GM08714 (cell line): ENCODE data around the gene PALLD.

ENCODE experiments used
- H3K4me3 ChIP-seq: fragments of 200-500 bp; sonication (Bioruptor generic); 2 replicates; pipeline ENCODE4 v1.5.1; 2014; ENCODE audit warnings: mild to moderate bottlenecking, low read length, inconsistent platforms
- ZNF274 ChIP-seq: IDR thresholded peaks from 2 replicates; pipeline ENCODE4 v1.6.1; 2012; ENCODE audit warnings: mild to moderate bottlenecking, low read depth, low read length

PALLD gene

DNA sequence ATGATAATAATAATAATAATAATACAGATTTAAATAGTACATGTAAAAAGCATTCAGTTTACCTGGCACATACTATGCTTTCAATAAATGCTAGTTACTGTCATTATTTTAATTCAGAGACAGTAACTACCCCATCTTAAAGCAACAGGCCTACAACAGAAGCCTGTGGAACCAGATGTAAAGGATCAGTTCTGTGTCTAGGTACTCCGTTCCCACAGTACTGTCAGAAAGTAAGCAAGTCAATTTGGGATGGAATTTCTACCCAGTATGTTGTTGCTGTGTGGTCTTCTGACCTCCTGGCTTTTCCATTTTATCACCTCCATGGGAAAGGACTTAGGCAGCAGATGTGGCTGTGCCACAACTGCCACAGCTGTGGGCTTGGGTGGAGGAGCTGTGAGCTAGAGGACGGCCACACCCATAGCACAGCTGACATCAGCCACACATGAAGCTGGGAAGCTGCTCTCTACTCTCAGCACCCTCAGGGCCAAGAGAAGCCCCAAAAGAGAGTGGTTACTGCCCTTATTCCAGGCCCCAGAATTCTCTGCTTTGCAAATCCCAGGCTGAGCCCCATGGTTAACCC lies 410.4 kb downstream of the PALLD start:
- TF ChIP-seq ZNF274 = no peak
- H3K4me3 ChIP-seq = no peak overlapping the region

DNA sequence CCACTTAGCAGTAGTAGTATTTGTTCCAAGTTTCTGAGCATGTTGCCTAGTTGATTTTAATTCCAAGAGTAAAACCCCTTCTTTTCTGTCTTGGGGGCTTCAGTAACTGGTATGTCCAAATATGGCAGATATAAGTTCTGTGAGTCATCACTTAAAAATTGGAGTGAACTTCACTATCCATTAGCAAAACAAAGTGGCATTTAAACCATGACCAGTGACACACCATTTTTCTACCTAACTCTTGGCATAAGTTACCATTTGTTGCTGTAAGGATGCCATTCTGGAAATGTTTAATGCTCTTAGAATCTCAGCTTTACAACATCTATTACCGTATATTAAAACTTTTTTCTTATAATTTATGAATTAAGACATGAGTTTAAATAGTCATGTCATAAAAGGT lies 411.2 kb downstream of the PALLD start:
- TF ChIP-seq ZNF274 = no peak

DNA sequence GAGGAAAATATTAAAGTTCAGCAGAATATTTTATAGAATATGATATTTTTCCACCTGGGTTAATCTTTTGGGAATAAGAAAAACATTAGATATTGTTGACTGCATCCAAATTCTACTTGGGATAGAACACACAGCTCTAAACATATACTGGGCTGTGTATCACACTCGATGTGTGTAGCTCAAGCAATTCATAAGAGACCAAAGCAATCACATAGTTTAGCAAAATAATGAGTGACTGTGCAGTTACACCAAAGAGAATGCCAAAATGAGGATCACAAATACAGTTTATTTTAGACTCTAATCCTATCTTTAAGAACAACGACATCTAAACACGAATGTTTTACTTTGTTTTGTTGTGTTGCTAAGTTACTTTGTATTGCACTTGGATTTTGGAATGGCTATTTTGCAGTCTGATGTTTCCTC lies 412.0 kb downstream of the PALLD start:
- no peak overlapping the region for H3K4me3 ChIP-seq
- TF ChIP-seq ZNF274 = no peak

More for the DNA sequence above, 411.2 kb downstream of the PALLD start:
- H3K4me3 ChIP-seq = no peak overlapping the region

DNA sequence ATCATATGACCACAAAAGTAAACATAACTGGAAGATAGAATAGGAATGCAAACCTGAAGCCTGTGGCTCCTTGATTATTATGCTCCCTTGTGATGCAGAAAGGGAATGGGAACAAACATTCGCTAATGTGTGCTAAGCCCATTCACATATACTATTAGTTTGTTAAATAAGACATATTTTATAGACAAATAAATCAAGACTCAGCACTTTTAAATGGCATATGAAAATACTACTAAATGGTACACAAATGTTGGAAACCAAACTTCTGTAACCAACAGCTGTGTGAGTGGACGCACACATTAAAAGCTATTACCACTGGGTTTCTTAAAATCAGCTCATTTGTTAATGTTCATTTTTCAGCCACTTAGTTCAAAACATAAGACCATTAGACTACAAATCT lies 417.2 kb downstream of the PALLD start:
- no peak for TF ChIP-seq ZNF274
- no peak overlapping the region for H3K4me3 ChIP-seq

DNA sequence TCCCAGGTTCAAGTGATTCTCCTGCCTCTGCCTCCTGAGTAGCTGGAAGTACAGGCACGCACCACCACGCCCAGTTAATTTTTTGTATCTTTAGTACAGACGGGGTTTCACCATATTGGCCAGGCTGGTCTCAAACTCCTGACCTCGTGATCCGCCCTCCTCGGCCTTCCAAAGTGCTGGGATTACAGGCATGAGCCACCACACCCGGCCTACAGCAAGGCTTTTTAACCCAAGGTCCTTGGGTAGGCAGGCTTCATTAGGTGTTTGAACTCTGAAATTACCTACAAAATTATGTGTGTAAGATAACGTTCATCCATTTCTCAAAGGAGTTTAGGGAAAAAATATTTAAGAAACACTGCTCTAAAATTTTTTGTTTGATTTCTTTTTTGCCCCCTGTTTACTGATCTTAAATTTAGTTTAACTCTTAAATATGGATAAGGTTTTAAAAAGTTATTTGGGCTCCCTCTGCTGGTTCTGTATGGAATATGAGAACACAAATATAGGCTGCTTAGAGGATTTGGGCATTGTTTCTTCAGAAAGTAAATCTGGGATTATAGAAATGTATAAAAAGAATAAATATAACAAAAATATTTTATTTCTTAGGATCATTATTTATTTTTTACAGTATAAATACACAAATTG lies 420.4 kb downstream of the PALLD start:
- no peak overlapping the region for H3K4me3 ChIP-seq
- TF ChIP-seq ZNF274 = no peak

DNA sequence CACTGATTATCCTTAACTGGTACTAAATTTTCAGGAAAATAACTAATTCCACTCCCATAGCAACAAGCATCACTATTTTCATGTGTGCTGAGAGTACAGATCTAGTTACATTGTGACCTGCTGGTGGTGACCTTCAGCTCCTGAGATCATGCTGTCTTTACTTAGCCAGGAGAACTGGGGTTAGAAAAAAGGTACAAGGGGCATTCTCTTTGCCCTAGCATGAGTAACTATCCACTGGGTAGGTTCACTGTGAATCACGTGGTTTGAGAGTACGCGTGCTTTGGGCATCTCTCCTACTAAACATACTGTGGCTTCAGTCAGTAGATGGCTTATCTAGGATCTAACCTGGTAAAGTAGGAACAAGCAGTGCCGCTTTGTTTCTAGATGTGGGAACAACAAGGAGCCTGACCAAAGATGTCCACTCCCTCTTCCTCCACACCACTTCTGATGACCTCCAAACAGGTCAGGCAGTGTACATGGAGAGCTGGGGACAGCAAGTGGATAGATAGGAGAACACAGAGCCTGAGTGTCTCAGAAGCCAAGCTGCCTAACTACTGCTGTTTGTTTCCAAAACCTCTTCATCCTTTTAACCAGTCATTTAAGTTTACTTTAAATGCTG lies 423.0 kb downstream of the PALLD start:
- H3K4me3 ChIP-seq = no peak overlapping the region
- TF ChIP-seq ZNF274 = no peak

DNA sequence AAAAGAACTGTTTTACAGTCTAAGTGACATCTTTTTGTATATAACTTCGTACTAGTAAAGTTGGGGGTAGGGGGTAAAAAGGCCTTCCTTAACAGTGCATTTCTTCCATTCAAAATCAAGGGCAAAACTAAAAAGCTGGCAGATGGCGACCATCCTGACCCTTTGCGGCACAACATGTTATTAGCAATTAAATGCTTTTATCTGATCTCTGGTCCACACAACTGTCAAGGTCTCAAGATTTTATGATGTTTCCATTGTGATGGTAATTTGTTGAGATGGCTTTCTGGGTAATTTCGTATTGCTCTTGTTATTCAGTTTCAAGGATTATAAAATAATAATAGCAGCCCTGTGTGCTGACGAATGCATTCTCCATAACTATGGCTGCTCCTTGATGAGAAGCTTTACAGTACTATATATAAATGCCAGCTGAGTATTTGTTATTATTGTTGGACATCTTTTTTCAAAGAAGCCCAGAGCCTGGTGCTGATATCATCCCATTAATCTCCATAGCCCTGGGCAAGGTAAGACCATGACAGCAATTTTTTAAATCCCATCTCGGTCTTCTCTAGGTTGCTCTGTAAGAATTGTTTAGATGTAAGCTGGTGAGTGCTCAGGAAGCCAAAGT lies 423.7 kb downstream of the PALLD start:
- no peak for TF ChIP-seq ZNF274
- no peak overlapping the region for H3K4me3 ChIP-seq

DNA sequence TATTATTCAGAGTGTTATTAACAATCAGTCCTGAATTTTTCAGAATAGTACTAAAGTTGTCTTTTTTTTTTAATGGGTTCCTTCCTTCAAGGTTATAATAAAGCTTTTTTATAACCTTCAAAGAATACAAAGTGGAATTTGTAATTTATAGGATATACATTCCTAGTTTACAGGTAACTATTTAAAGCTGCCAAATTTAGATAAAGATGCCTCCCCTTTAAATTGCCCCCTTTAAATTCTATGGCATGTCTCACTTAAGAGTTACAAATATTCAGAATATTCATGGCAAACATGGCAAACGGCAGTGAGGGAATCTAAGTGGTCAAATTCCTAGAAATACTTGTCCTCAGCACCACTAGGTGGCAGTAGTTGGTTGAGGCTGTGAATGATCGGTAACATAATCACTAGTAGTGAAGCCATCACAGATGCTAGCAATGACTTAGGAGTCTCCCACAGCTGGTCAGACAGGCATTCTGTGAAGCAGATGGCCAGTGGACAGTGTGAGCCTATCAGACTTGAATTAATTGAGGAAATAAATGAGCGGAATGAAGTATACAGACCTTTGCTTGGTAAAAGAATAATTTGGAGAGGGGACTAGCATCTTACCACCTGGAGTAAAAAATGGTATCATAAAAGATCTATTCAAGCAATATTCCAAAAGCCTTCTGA lies 426.8 kb downstream of the PALLD start:
- H3K4me3 ChIP-seq = no peak overlapping the region
- no peak for TF ChIP-seq ZNF274

DNA sequence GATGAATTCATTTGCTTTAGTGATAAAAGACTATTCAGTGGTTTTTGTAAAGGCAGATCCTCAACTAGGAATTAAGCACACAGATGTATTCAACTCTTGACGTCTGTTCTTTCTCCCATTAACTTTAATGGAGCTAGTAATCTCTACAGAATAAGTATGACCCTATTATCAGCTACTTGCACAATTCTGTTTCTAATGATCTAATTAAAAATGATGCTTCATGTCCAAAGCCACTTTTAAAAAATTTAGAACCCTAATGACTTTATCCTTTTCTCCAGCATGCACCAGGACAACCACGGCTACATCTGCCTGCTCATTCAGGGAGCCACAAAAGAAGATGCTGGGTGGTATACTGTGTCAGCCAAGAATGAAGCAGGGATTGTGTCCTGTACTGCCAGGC lies 427.8 kb downstream of the PALLD start:
- H3K4me3 ChIP-seq = no peak overlapping the region
- no peak for TF ChIP-seq ZNF274

DNA sequence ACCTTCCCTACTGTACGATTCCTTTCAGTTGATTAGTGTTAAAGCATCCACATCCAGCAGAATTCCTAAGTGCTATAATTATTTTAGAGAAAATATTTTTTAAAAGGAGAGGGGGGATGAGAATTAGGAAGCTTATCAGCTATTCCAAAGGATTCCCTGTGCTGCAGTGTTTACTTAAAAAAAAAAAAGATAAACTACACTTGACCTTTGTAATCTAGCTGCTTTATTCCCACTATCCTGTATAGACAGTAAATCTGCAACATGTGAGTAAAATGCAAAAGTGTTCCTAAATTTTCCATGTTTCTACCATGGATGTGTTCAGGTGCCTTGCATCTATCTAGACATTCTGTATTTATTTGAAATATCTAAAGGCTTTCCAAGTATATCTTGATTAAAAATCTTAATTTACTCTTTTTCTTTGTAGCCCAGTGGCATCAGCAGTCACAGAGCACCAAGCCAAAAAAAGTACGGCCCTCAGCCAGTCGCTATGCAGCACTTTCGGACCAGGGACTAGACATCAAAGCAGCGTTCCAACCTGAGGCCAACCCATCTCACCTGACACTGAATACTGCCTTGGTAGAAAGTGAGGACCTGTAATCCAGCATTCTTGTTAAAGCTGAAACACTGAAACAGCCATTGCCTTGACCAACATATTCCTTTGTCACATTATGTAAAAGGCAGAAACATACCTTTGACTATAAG lies 429.1 kb downstream of the PALLD start:
- H3K4me3 ChIP-seq = no peak overlapping the region
- TF ChIP-seq ZNF274 = no peak

DNA sequence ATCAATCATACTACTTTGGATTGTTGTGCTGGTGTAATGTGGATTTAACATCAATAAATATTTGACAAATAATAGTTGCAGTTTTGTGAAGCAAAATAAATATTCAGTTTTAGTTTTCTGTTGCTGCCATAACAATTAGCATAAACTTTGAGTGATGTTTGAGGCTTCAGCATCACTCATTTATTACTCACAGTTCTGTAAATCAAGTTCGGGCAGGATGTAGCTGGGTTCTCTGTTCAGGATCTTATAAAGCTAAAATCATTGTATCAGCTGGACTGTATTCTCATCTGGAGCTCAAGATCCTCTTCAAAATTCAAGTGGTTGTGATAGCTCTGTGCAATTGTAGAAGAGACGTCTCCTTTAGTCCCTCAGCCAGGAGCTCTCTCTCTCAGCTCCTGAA lies 431.5 kb downstream of the PALLD start:
- H3K4me3 ChIP-seq = no peak overlapping the region
- TF ChIP-seq ZNF274 = no peak

DNA sequence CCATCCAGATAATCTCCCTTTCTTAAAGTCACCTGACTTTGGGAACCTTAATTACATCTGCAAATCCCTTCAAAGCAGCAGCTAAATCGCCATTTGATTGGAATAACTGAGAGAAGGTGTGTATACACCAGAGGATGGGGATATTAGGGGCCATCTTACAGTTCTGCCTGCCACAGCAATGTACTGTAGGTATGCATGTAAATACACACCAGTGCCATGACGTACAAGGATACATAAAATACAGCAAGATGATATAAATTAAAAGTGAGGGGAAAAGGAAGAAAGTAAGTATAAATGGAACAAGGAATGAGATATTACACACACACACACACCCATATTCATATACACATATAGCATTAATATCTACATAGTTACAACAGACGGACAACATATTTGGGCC lies 432.0 kb downstream of the PALLD start:
- no peak overlapping the region for H3K4me3 ChIP-seq
- no peak for TF ChIP-seq ZNF274

DNA sequence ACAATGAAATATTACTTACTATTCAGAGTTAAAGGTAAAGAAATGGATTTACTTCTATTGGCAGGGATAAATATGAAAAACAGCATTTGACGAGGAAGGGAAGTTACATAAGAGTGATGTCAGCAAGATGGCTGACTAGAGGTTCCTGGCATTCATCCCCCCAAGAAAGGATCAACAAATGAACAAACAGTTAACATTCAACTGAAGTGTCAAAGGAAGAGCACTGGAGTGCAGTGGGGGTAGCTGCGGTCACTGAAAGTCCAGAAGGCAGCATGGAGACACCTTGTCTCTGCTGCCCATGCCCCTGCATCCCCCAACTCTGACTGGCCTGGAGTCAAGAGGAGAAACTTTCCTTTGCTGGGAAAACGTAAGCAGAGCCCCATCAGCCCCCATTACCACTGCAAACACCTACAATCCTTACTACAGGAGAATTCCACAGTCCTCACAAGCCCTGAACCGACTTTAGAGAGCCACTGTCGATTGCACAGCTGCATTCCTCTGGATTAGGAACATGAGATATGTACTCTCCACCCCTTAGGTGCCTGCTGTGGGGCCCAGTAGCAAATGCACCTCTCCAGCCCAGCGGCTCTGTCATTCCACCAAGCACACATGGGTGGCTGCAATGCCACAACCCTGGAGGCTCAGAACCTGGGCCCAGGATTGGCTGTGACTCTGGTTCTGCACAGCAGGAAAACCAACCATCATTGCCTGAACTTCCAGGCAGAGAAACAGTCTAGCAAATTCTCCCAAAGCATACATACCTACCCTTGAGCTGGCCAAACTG lies 433.8 kb downstream of the PALLD start:
- H3K4me3 ChIP-seq = no peak overlapping the region
- no peak for TF ChIP-seq ZNF274
